Measurements from ENCODE around the gene EYS.
"Not testable (repeated sequence)": the region's sequence is repeated elsewhere in the genome, so short reads cannot be mapped to it uniquely, and the experiment has no call there.

EYS gene

DNA sequence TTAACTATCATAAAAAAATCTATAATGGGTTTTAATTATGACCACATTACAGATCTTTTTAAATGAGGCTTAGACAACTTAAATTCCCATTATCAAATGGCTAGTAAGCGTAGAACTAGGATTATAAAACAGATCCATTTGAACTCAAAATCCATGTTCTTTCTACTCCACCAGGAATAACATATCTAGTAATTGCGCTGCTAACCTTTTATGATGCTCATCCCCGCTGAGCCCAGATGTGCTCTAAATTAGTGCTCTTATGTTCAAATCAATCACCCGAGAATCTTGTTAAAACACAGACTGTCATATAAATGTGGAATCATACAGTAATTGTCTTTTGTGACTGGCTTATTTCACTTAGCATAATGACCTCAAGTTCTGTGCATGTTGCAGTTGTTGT is 1168.3 kb downstream of the EYS start:
- DNase-seq: no peak

DNA sequence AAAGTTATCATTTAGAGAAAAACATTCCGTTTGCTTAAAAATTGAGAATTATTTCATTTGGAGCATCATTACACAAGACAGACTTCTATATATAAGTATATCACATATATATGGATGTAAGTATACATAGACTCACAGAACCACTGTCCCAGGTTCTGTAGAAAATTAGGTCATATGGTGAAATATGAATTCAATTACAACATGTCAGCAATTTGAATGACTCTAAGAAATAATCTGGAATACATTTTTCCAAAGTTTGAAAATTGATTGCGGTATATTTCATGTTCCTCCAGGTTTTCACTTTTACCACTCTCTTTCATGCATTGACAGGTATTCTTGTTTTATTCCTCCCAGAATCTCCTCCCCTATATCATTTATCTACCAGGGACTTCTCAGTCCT is 1179.1 kb downstream of the EYS start:
- no peak for DNase-seq

DNA sequence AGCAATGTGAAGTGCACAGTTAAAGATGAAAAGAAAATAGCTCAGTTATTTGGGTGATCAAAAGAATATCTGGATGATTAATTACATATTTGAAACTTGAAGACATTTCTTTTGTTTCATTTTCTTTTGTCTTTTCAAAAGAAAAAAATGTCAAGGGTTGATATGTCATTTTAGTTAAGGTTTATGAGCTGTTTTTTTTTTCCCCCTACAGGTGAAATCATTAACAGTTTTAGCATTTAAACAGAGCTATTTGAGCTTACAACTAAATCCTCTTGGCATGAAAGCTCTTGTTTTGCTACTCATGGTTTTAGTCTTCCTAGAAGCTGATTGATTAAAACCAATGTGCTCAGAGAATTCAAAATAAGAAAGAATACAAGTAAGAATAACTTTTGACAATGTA is 1184.2 kb downstream of the EYS start:
- no peak for DNase-seq

DNA sequence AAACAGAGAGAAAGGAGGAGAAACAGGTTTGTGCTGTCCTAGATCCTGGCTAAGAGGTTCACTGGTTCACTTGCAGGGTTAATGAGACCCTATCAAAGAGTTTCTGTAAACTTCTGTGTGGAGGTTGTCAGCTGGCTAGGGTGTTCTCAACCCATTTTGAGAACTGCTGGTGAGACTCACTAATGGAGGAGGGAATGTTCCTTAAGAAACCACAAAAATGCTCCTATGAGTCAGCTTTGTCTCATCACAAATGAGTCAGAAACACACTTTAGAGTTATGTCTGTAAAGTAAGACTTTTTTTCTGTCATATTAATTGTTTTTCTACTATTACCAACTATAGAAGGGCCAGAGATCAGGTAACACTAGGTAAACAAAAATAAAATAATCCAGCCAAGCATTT is 1187.0 kb downstream of the EYS start:
- DNase-seq: no peak

DNA sequence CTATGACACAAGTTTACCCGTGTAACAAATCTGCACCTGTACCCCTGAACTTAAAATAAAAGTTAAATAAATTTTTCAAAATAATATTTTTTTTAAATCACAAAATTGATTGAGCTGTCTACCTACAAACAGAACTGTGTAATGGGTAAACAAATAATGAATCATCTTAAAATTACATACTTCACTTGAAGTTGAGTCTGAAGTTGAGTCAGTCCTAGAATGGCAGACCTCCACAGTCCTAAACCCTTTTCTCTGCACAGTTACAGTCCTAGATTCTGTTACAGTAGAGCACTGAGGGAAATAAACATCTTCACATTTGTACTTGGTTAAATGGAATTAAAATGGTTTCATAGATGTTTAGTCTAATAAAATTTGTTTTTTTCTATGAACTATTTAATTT is 1190.6 kb downstream of the EYS start:
- DNase-seq: no peak

DNA sequence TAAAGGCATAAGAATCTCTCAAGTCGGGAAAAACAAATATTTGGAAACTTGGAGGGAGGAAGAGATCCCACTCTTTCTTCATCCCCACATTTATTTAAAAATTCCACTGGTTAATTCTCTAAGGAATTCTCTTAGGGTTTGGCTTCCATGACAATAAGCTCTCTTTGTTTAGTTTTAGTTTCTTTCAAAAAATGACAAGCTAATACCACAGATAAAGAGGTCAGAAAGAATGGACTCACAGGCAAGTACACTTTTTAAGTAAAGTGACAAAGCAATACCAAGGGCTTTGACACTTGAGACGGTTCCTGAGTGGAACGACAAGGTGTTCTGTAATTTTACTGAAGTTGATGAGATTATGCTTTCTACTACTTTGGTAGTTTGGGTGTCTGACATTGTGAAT is 1199.4 kb downstream of the EYS start:
- no peak for DNase-seq

DNA sequence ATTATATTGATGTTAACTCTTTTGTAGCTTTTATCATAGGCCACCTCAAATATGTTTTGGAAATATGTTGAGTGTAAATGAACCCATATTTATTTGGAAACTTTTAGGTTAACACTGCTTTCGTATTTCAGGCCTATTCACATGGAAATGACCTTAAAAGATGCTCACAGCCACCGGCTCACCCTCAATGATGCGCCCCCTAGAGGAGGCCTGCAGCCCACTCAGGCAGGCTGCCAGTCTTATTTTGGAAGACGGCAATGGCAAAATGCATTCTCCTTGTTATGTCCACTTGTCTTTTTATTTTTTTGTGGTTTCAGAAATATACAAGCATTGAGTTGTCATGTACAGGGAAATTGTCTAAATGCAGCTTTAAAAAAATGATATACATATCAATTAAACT is 1201.7 kb downstream of the EYS start:
- DNase-seq: no peak

DNA sequence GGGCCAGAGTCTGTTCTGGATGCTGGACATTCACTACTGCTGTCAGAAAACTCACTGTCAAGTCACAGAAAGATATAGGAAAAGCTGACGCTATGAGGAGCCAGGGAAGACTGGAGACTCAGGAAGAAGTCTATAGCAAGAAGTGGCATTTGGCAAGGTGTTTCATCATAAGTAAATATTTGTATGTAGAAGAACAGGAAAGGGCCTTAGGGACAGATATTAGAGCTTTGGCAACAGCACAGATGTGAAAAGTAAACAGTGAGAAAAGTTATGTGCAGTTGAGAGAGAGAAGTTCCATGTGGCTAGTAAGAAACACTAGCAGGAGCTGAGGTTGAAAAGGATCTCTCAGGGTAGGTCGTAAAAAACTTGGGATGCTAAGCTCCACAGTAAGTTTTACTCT is 1202.5 kb downstream of the EYS start:
- DNase-seq: no peak

DNA sequence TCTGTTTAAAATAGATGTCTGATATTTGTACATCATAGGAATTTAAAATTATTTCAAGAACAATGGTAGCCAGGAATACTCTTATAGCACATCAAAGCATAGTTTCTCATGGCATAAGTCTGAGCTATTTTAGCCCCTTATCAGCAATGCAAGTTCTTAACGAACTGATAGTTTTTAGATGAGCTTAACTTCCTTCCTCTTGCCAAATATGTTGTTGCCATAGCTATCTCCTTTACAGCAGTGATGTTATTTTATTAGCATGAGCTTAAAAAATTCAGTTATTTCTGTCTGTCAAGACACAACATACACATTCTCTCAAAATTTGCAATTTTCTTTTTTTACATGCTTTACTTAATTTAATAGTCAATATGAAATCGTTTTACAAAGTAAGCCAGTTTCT is 1204.2 kb downstream of the EYS start:
- DNase-seq: no peak

DNA sequence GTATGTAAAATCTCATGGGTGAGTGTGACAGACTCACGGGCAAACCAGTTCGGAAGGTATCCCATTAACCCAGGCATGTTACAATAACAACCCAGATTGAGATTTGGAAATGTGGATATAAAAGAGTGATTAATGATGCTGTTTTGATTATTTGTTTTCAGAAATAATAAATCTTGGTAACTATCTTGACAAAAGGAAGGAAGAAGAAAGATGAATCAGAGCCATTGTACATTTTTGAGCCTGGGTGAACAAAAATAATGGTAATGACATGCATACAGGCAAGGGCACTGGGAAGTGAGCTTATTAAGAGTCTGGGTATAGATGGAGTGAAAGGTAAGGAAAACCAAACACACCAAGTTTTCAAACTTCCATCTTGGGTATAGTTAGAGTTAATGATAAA is 1209.4 kb downstream of the EYS start:
- no peak for DNase-seq

DNA sequence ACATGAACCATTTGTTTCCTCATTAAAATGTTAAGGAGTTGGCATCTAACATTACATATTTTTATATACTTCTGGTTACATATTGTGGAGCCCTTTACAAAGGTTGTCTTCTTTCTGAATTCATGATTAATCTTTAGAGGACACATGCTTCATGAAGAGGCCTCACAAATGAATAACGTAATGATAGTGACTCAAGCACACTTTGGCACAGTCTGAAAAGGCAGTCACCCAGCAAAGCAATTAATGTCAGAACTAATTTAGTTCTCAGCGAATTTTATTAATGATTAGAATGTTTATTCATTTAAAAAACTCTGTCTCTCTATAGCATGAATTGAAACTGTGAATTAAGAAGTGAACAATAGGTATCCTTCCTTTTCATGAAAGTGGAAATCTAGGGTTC is 1217.3 kb downstream of the EYS start:
- no peak for DNase-seq

DNA sequence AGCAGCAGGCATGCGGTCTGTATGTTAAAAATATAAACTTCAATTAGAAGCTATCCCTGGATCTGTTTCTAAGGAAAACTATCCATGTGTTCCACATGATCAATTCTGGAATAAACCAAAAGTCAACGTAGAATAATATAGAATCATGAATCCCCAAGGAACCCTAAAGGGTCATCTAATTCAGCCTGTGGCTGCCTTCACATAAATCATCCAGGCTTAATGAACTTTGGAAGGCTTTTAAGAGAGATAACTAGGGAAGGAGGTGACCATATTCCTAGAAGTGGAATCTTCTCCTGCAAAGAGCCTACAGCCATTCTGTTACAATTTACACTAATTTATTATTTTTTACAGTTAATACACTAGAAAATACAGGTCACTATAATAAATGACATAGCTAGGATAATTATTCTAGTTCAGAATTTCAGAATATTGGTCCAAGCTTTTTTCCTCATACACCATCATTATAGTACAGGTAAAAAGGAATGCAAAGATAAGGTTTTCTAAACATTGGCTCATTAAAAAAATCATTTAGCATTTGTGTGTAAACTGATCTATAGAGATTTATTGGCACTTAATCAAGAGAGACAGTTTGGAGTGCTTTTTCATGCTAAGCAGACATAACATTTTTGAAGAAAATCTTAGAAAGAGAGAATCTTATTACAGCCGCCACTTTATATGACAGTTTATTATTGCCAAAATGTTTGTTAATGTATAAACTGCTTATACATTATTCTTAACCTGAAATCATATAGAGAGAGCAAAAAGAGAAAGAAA is 1220.3 kb downstream of the EYS start:
- no peak for DNase-seq

DNA sequence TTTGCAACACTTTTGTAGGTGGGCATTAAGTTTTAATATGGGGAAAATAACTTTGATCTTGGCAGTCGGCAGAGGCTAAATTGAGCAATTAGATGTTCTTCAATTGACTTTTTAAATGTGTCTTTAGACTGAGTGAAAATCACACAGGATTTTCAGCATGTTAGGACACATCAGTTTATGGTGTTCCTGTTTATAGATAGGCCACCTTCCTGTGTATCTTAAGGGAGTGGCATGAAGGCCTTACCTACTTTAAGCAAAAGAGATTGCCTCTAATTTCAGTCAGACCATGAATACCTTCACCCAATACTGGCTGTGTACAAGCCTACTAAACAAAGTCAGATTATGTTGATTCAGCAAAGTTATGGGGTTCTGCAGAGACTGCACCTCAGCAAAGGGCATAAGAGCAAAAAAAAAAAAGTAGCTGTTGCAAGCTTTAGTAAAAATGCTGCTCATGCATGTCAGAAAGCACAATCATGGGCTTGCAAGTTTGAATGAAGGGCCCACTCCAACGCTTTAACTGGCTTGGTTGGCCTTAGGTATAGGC is 1223.0 kb downstream of the EYS start:
- DNase-seq: no peak

DNA sequence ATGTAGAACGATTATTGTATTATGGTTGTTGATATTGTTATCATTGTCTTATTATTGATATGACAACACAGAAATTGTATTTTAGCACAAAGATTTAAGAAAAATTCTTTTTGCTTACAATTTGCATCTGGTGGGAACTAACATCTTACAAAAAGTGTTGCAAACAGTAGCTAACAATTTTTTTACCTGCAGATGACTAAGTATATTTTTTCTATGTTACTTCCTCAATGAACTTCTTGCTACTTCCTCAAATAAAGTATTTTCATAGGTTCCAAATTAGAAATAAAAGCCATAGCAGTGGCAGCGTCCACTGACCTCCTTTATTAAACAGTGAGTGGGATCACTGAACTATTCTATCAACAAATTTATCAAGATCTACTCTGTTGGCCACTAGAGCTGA is 1224.4 kb downstream of the EYS start:
- DNase-seq: no peak

DNA sequence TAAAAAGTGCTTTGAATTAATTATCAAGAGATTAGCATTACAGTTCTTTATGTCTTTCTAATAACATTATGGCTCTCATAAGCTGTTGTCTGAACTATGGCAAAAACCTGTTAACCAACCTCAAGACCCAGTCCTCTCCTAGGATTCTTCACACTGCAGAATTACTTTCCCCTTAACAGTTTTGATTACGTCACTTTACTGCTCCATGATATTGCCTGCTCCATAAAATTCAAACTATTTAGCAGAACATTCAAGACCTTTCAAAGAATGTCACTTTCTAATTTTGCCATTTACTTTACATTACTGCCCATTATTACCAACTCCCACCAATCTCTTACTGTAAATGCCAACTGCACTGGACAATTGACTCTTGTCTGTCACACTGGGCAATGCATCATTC is 1227.9 kb downstream of the EYS start:
- no peak for DNase-seq

DNA sequence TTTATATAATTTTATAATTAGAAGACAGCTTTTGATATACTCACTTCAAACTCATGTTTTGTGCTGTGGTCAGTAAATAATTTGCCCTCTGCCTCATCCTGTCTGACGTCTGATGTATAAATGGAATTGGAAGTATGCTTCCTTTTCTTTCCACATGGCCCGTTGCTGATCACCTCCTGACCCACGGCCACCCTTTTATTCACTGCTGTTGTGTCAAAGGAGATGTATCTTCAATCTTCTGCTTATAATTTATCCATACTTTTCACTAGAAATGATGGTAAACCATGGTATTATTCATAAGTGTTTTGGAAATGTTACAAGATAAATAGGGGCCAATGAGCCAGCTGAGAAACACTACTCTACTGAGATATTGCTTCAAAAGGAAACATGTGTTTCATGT is 1229.6 kb downstream of the EYS start:
- DNase-seq: no peak

DNA sequence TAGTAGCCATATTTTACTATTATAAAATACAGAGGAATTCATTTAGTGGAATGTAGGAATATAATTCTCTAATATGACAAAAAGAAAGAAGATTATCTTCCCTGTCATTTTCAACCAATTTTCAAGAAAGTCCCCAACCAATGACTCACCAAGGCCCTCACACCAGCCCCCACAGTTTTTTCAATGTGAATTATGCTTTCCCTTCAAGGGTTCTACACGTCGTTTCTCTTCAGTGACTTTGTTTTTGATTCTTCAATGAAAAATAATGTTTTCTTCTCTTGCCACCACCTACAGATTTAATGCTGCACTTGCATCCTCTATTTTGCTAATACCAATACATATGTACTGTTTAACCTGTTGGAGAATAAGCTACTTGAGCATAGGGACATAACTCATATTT is 1230.1 kb downstream of the EYS start:
- DNase-seq: no peak

DNA sequence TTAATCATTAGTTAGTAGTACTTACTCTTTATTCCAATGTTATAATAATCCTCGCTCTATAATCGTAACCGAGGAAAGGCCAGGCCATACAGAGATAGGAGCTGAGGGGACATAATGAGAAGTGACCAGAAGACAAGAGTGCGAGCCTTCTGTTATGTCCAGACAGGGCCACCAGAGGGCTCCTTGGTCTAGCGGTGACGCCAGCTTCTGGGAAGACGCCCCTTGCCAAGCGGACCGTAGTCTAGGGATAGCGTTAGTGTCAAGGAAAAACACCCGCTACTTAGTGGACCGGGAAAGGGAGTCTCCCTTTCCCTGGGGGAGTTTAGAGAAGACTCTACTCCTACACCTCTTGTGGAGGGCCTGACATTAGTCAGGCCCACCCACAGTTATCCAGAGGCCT is 1237.6 kb downstream of the EYS start:
- not testable (repeated sequence) for DNase-seq

DNA sequence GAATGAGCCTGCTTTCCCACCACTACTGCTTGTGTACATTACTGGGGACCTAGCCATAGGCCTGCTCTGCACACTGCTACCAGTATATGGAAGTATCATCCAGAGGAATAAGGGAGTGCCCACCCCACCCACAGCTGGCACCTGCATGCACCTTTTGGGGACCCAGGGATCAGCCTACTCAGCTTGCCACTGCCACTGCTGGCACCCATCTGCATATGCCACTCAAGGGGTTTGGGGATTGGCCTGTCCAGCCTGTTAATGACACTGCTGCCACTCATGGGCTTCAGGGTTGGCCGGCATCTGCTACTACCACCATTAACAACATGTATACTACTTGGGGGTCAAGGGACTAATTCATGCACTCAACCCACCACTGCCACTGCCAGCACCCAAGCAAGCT is 1239.4 kb downstream of the EYS start:
- DNase-seq: no peak

DNA sequence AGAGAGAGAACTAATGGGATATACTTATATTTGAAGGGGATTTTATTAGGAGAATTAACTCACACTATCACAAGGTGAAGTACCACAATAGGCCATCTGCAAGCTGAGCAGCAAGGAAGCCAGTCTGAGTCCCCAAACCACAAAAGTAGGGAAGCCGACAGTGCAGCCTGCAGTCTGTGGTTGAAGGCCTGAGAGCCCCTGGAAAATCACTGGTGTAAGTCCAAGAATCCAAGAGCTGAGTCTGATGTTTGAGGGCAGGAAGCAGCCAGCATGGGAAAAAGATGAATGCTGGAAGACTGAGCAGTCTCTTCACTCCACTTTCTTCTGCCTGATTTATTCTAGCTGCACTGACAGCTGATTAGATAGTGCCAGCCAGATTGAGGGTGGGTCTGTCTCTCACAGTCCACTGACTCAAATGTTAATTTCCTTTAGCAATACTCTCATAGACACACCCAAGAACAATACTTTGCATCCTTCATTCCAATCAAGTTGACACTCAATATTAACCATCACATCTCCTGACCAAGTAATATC is 1247.5 kb downstream of the EYS start:
- DNase-seq: no peak

DNA sequence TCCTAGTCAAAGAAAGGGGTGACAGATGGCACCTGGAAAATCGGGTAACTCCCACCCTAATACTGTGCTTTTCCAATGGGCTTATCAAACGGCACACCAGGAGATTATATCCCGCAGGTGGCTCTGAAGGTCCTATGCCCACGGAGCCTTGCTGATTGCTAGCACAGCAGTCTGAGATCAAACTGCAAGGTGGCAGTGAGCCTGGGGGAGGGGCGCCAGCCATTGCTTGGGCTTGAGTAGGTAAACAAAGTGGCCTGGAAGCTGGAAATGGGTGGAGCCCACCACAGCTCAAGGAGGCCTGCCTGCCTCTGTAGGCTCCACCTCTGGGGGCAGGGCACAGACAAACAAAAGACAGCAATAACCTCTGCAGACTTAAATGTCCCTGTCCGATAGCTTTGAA is 1258.9 kb downstream of the EYS start:
- DNase-seq: not testable (repeated sequence)

DNA sequence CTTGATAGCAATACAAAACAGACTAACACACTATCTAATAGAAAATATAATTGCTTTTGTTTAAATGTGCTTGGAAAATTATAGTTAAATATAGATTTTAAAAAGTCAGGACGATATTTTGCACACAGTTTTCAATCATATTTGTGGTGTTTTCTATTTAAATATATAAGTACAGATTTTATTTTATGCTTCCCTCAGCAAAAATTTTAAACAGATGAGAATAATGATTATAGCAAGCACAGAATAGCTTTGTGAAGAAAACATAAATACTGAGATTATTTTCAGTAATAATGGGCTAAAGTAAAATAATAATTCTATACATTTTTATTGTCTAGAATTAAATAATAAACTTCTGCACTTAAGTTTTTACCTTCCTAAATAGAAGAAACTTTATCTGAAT is 1262.0 kb downstream of the EYS start:
- DNase-seq: no peak

DNA sequence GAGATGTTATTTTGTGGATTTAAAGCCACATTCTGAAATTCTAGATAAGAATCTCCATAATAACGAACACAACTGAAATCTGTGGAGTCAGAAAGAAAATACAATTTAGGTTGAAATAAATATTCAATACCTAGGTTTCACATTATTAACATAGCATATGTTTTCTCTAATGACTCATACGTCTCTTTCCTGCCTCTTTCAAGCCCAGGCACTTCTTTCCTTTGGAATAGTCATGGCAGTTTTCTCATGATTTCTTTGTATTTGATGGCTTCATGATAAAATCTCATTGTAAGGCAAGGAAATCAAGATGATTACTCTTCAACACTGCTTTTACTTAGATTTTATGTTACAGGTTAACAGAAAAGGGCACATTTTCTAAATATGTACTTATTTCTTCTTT is 1267.8 kb downstream of the EYS start:
- DNase-seq: no peak

DNA sequence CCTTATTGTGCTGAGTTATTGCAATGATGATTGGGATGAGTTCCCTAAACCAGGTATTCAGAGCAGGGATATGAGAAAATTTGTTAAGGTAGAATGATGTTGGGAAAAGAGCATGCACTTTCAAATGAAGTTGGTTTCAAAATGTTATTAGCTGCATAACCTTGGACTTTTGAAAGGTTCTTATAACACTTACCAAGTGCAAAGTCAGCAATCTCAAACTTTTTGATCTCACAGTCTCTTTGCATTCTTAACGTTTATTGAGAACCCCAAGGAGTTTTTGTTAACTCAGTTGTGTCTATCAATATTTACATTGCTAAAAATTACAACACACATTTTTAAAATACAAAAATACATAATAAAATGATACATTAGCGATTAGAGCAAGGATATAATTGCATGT is 1269.0 kb downstream of the EYS start:
- no peak for DNase-seq

DNA sequence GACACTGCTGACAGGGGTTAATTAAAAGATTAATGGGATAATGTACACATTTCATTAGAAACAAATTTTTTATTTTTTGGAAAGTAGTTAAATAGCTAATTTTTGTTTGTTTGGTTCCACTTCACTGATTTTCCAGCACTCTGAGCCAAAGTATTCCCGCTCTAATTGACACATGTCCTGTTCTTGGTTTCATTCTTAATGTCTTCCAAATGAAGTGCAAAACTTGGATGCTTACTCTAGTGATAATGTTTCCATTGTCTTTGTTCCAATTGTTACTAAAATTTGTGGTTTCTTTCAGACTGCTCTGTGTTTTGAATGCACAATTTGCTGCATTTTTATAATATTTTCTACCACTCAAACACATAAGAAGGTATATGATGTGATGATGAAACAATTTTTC is 1277.1 kb downstream of the EYS start:
- DNase-seq: no peak
